ENCODE results near the gene FRMD3.

GRCh38 chr9:83299571-83299970 lies 238.6 kb downstream of the FRMD3 start:
- TF ChIP-seq, protein P1, sequence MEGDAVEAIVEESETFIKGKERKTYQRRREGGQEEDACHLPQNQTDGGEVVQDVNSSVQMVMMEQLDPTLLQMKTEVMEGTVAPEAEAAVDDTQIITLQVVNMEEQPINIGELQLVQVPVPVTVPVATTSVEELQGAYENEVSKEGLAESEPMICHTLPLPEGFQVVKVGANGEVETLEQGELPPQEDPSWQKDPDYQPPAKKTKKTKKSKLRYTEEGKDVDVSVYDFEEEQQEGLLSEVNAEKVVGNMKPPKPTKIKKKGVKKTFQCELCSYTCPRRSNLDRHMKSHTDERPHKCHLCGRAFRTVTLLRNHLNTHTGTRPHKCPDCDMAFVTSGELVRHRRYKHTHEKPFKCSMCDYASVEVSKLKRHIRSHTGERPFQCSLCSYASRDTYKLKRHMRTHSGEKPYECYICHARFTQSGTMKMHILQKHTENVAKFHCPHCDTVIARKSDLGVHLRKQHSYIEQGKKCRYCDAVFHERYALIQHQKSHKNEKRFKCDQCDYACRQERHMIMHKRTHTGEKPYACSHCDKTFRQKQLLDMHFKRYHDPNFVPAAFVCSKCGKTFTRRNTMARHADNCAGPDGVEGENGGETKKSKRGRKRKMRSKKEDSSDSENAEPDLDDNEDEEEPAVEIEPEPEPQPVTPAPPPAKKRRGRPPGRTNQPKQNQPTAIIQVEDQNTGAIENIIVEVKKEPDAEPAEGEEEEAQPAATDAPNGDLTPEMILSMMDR (conservative IDR thresholded peaks at IDR 0.05 in 1 of 2, IDR thresholded peaks at IDR 0.05 in 1 of 2; ENCODE audit: low read depth in 1 of 2, low read length in 2 of 2) = no peak
- TF ChIP-seq EZH2 (IDR thresholded peaks at IDR 0.05; ENCODE audit: low read length, missing control alignments) = no peak

Measured in fibroblast of lung (primary cell).